Measurements from ENCODE around the gene GSTM2. TPM values are rescaled to one million over a fixed set of nuclear protein-coding genes. Genes with fewer than 3 reads are reported as not detected.

The GSTM2 gene
- total RNA-seq, 1 experiment from 2014 or later: 14.9 TPM

- H3K27ac ChIP-seq (ENCODE audit: insufficient read length, low read depth, low read length): no peak overlapping the region
- H3K36me3 Mint-ChIP-seq (ENCODE audit: insufficient read depth in 1 of 3, low read depth in 3 of 3): peaks cover 6 to 17% (median 16%) of the 10 kb centered on the region in 3 experiments; a peak in 6 of 7 replicates
- no peak overlapping the region for H3K4me2 ChIP-seq (ENCODE audit: insufficient read depth, insufficient read length, low read length)
- H2BK120ac ChIP-seq (ENCODE audit: low read depth, low read length, poor library complexity, severe bottlenecking): no peak overlapping the region
- no peak overlapping the region for H3K18ac ChIP-seq (ENCODE audit: insufficient read length, low read depth, low read length)
- H3K4me1 Mint-ChIP-seq: peaks cover 25 to 42% of the 10 kb centered on the region in 2 experiments
- no peak overlapping the region for H3T11ph ChIP-seq (ENCODE audit: low read length)
- H2AFZ ChIP-seq (ENCODE audit: low read length): no peak overlapping the region
- no peak overlapping the region for H3K14ac ChIP-seq (ENCODE audit: insufficient read depth, low read length)
- no peak overlapping the region for H2AK5ac ChIP-seq (ENCODE audit: insufficient read length, low read length)
- H3K9me3 ChIP-seq (ENCODE audit: control insufficient read depth, low read depth, low read length): no peaks in the 10 kb centered on the region
- no peak overlapping the region for H2BK15ac ChIP-seq (ENCODE audit: low read depth, low read length)
- no peak overlapping the region for H2BK5ac ChIP-seq (ENCODE audit: insufficient read length, low read length)
- no peak overlapping the region for H4K8ac ChIP-seq (replicated peaks; ENCODE audit: insufficient read length, low read depth, low read length)
- no peaks in the 10 kb centered on the region for H3K79me1 ChIP-seq (ENCODE audit: insufficient read depth, low read depth, low read length, poor library complexity, severe bottlenecking)
- no peaks in the 10 kb centered on the region; the same call in 1 of the 2 replicates for H3K27me3 Mint-ChIP-seq (ENCODE audit: low read depth)
- no peaks in the 10 kb centered on the region for H3K27me3 ChIP-seq (ENCODE audit: insufficient read depth, low read length)
- H3K4me1 ChIP-seq (ENCODE audit: insufficient read depth, low read length): no peaks in the 10 kb centered on the region; the same call in 1 of the 2 replicates
- H4K20me1 ChIP-seq (ENCODE audit: control insufficient read depth, insufficient read depth, insufficient read length): peaks cover 2% of the 10 kb centered on the region
- no peak overlapping the region for H3K56ac ChIP-seq (ENCODE audit: insufficient read length, low read depth, low read length)
- no CpG with 5 or more reads among the region's 3 CpGs for WGBS (ENCODE audit: extremely low coverage, insufficient read length, low lambda C conversion rate)
- H2BK12ac ChIP-seq (ENCODE audit: insufficient read length, low read depth, low read length): no peak overlapping the region
- no peak for TF ChIP-seq CTCF (conservative IDR thresholded peaks at IDR 0.05)
- no peak overlapping the region for H3K4ac ChIP-seq (ENCODE audit: low read depth, low read length)
- H3K23ac ChIP-seq (ENCODE audit: insufficient read length, low read depth, low read length): no peak overlapping the region
- peaks cover 6% of the 10 kb centered on the region; the same call in 1 of the 2 replicates for H3K79me2 ChIP-seq (ENCODE audit: insufficient read depth, low read length)
- H4K91ac ChIP-seq (ENCODE audit: insufficient read length, low read depth, low read length): no peak overlapping the region
- H3K23me2 ChIP-seq (ENCODE audit: insufficient read length, low read depth, low read length, poor library complexity, severe bottlenecking): peaks cover 12% of the 10 kb centered on the region
- H3K9me3 Mint-ChIP-seq: no peaks in the 10 kb centered on the region
- DNase-seq: no peak
- no peak overlapping the region for H3K9ac ChIP-seq (ENCODE audit: extremely low read depth, insufficient read length, low read length)
- no peak overlapping the region for H2BK20ac ChIP-seq (ENCODE audit: low read depth, low read length, poor library complexity, severe bottlenecking)
- no peak overlapping the region for H3K4me3 Mint-ChIP-seq
- H3K27ac Mint-ChIP-seq: no peak overlapping the region
- H4K5ac ChIP-seq (ENCODE audit: insufficient read length, low read depth, low read length): no peak overlapping the region
Measured at GRCh38 chr1:109622895-109623294, 45.0 kb upstream of the GSTM2 start.
